Midbrain (tissue), 1 donor: Measurements from ENCODE around the gene WAPL.

Source experiments
- DNase-seq: peaks from one replicate; lab custom pipeline; 2025; lab: John Stamatoyannopoulos, UW

The WAPL gene

GRCh38 chr10:86450806-86451603, 70.6 kb downstream of the WAPL start:
- no peak for DNase-seq

- DNase-seq: no peak
Measured at GRCh38 chr10:86449926-86450558, 71.5 kb downstream of the WAPL start.

GRCh38 chr10:86447432-86447831, 74.2 kb downstream of the WAPL start:
- DNase-seq: no peak

GRCh38 chr10:86446987-86447386, 74.6 kb downstream of the WAPL start:
- DNase-seq: no peak

GRCh38 chr10:86446440-86446839, 75.2 kb downstream of the WAPL start:
- no peak for DNase-seq

- no peak for DNase-seq
Measured at GRCh38 chr10:86443936-86444335, 77.7 kb downstream of the WAPL start.

- no peak for DNase-seq
Measured at GRCh38 chr10:86443069-86443468, 78.5 kb downstream of the WAPL start.

- no peak for DNase-seq
Measured at GRCh38 chr10:86440874-86441843, 80.4 kb downstream of the WAPL start.

GRCh38 chr10:86439544-86439943, 82.0 kb downstream of the WAPL start:
- DNase-seq: peak; percentile 32

- DNase-seq: no peak
Measured at GRCh38 chr10:86438091-86438749, 83.4 kb downstream of the WAPL start.

- DNase-seq: no peak
Measured at GRCh38 chr10:86437447-86437846, 84.1 kb downstream of the WAPL start.

GRCh38 chr10:86436963-86437362, 84.6 kb downstream of the WAPL start:
- DNase-seq: no peak

GRCh38 chr10:86434656-86435055, 86.9 kb downstream of the WAPL start:
- no peak for DNase-seq

- DNase-seq: no peak
Measured at GRCh38 chr10:86423739-86424138, 97.9 kb downstream of the WAPL start.

GRCh38 chr10:86419101-86419500, 102.5 kb downstream of the WAPL start:
- DNase-seq: no peak

- DNase-seq: no peak
Measured at GRCh38 chr10:86415583-86415982, 106.0 kb downstream of the WAPL start.

- DNase-seq: no peak
Measured at GRCh38 chr10:86415116-86415515, 106.5 kb downstream of the WAPL start.

GRCh38 chr10:86413046-86413728, 108.4 kb downstream of the WAPL start:
- DNase-seq: no peak

- no peak for DNase-seq
Measured at GRCh38 chr10:86411852-86412560, 109.6 kb downstream of the WAPL start.

- peak; percentile 34 for DNase-seq
Measured at GRCh38 chr10:86411281-86411841, 110.2 kb downstream of the WAPL start.
